Measurements from ENCODE around the gene HSF2BP. TPM values are rescaled to one million over a fixed set of nuclear protein-coding genes. Genes with fewer than 3 reads are reported as not detected.

Gene HSF2BP
- total and polyA plus RNA-seq, 7 donors: 0.16 to 0.83 (median 0.46) TPM

GRCh38 chr21:43611598-43612369, 47.5 kb downstream of the HSF2BP start:
- Histone ChIP-seq H3K4me3 (no peak overlapping the region), H3K4me1 (peaks cover 0 to 31% (median 20%) of the 10 kb centered on the region in 4 donors), H3K9me3 (no peaks in the 10 kb centered on the region), H3K36me3 (no peaks in the 10 kb centered on the region), H3K27ac (peak overlapping the region in 3 of 4 donors; percentile 17 to 59 (median 38)), H3K27me3 (no peaks in the 10 kb centered on the region)
- no peak for TF ChIP-seq EP300 (IDR thresholded peaks at IDR 0.05)
- TF ChIP-seq CTCF (IDR thresholded peaks at IDR 0.05): peak; percentile 33 to 78 (median 66)
- WGBS, 2 donors: 32 to 49% methylated on average over 8 of the region's 8 CpGs
- intact Hi-C loops (cut with DNase I): no loop called here
- DNase-seq: peak; percentile 85

- WGBS, 2 donors: 21 to 53% methylated on average over 8 of the region's 8 CpGs
- peak; percentile 73 for DNase-seq
- peak overlapping the region in 2 of 4 donors; percentile 5 to 26 for H3K27ac ChIP-seq
Observed at GRCh38 chr21:43609501-43610340, 49.6 kb downstream of the HSF2BP start.

GRCh38 chr21:43608664-43609063, 50.6 kb downstream of the HSF2BP start:
- Histone ChIP-seq H3K27ac (no peak overlapping the region), H3K4me3 (no peak overlapping the region), H3K27me3 (no peaks in the 10 kb centered on the region), H3K36me3 (no peaks in the 10 kb centered on the region), H3K9me3 (no peaks in the 10 kb centered on the region), H3K4me1 (peaks cover 0 to 31% (median 20%) of the 10 kb centered on the region in 4 donors)
- TF ChIP-seq POLR2A (IDR thresholded peaks at IDR 0.05) (no peak), EP300 (IDR thresholded peaks at IDR 0.05) (no peak), CTCF (IDR thresholded peaks at IDR 0.05) (no peak), POLR2AphosphoS5 (IDR thresholded peaks at IDR 0.05) (no peak)
- WGBS, 2 donors: 86 to 94% methylated on average over 2 of the region's 2 CpGs
- no peak for DNase-seq
- intact Hi-C loops (cut with DNase I): no loop called here

More at GRCh38 chr21:43609501-43610340, 49.6 kb downstream of the HSF2BP start:
- no peaks in the 10 kb centered on the region for H3K9me3 ChIP-seq
- no peaks in the 10 kb centered on the region for H3K27me3 ChIP-seq
- peaks cover 0 to 31% (median 20%) of the 10 kb centered on the region in 4 donors for H3K4me1 ChIP-seq
- intact Hi-C loops (cut with DNase I): no loop called here
- no peaks in the 10 kb centered on the region for H3K36me3 ChIP-seq
- no peak overlapping the region for H3K4me3 ChIP-seq
- TF ChIP-seq POLR2A (IDR thresholded peaks at IDR 0.05) (no peak), CTCF (IDR thresholded peaks at IDR 0.05) (no peak), POLR2AphosphoS5 (IDR thresholded peaks at IDR 0.05) (no peak), EP300 (IDR thresholded peaks at IDR 0.05) (no peak)

- Histone ChIP-seq H3K4me3 (no peak overlapping the region), H3K9me3 (no peaks in the 10 kb centered on the region), H3K4me1 (peaks cover 0 to 31% (median 20%) of the 10 kb centered on the region in 4 donors), H3K36me3 (no peaks in the 10 kb centered on the region), H3K27ac (no peak overlapping the region), H3K27me3 (no peaks in the 10 kb centered on the region)
- WGBS, 2 donors: 48 to 79% methylated on average over 3 of the region's 3 CpGs
- DNase-seq: no peak
- intact Hi-C loops (cut with DNase I): no loop called here
- TF ChIP-seq POLR2A (IDR thresholded peaks at IDR 0.05): no peak
- TF ChIP-seq POLR2AphosphoS5 (IDR thresholded peaks at IDR 0.05): no peak
- no peak for TF ChIP-seq EP300 (IDR thresholded peaks at IDR 0.05)
- TF ChIP-seq CTCF (IDR thresholded peaks at IDR 0.05): no peak
Observed at GRCh38 chr21:43608225-43608624, 51.1 kb downstream of the HSF2BP start.
